Tongue (tissue), 2 donors: ENCODE results near the gene SHISA6. TPM values are rescaled to one million over a fixed set of nuclear protein-coding genes. Genes with fewer than 3 reads are reported as not detected.
"Not testable (repeated sequence)": the region's sequence is repeated elsewhere in the genome, so short reads cannot be mapped to it uniquely, and the experiment has no call there.

Source experiments
- DNase-seq: peaks from one replicate; pipeline ENCODE4 v3.0.0-alpha.2; 2015
- total RNA-seq: library from RNA; depleted of rRNA; stranded (reverse); fragments of >200 nt; gene quantifications from one replicate; pipeline ENCODE4 v1.2.3, GENCODE V29; 2014

SHISA6 gene
- total RNA-seq, 1 donor from 2014 or later, result 4.4 TPM

DNA sequence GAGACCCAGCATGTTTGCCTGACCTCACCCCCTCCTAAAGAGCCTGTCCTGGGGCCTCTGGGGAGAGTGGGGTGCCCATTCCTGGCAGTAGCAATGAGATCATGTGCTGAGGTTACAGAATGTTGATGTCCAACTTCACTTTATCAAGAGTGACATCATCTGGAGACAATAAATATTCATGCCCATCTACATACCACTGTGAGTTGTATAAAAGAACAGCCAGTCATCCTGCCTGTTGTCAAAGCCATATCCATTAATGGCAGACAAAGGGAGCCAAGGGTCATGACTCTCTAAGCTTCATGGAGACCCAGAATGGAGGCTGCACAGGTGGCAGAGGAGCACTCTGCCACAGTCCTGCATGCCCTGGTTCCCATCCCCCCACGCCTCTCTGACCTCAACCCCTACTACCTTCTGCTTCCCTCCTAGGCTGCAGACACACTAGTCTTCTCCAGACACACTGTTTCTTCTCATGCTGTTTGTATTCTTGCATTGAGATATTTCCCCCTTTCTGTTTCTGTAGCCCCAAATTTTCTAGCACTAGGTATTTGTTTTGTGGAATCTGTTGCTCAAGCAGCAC is 27.1 kb downstream of the SHISA6 start:
- DNase-seq, result no peak

DNA sequence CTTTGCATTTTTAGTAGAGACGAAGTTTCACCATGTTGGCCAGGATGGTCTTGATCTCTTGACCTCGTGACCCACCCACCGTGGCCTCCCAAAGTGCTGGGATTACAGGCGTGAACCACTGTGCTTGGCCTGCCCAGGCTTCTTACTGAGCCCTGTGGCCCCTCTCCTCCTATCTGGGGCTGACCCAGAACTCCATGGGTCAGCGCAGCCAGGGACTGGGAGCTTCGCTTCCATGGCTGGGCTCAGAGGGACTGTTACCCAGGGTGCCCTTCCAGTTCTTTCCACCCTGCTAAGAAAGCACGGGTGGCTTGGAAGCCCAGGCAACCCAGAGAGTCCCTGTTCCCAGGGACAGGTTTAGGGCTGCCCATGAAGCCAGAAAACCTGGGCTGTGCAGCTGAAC is 28.2 kb downstream of the SHISA6 start:
- no peak for DNase-seq

DNA sequence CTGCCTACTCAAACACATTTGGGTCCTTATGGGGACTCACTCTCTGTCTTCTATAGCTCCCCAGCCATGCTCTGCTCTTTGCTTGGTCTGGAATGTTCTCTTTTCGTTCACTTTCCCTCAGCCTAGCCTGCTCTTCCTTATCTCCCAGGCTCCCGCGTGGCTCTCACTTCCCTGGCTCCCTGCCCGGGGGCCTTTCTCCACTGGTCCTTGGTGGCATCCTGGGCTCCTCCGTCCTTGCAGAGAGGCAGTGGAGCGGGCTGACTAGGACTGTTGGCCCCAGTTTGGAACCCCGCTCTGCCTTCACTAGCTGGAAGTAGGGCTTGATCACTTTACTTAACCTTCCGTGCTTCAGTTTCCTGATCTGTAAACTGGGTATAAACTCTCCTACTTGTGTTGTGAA is 31.2 kb downstream of the SHISA6 start:
- no peak for DNase-seq

DNA sequence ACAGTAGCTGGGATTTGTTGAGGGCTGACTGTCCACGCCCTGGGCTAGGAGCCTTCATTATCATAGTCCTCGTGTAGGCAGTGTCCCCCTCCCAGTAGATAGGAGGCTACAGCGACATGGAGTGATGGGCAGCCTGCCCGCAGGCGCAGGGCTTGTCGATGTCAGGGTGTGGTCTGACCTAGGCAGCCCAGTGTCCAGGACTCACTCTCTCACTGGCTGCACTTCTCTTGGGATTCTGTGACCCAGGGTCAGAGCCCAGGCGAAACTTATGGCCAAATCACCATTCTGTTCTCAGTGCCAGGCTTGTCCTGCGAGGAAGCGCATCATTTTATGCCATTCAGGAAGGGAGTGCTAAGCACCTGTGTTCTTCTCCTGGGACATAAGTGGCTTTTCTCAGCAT is 32.6 kb downstream of the SHISA6 start:
- DNase-seq, result no peak

DNA sequence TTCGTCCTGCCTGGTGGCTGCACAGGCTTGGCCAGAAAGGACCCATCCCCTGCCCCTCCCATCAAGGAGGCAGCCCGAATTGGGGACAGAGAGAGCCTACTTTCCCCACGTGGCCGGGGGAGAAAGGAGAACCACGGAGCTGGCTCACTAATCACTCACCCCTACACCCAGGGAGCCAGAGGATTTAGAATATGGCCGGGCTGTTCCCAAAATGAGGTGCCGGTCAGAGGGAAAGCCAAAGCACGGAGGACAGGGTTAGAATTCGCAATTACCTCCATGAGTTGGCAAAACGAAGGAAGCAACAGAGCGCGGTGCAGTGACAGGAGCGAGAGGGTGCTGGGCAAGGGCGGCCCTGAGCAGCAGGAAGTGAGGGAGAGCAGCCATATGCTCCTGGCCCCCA is 33.1 kb downstream of the SHISA6 start:
- DNase-seq, result no peak

DNA sequence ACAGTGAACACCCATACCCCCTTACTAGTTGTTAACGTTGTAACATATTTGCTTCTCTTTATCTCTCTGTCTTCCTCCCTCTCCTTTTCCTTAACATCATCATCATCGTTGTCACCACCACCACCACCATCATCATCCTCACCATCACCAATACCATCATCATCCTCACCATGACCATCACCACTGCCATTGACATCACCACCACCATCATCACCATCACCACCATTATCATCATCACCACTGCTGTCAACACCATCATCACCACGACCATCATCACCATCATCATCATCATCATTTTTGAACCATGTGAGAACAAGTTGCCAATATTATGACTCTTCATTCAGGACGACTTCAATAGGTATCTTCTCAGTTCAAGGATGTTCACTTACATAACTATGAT is 35.5 kb downstream of the SHISA6 start:
- DNase-seq, result no peak

DNA sequence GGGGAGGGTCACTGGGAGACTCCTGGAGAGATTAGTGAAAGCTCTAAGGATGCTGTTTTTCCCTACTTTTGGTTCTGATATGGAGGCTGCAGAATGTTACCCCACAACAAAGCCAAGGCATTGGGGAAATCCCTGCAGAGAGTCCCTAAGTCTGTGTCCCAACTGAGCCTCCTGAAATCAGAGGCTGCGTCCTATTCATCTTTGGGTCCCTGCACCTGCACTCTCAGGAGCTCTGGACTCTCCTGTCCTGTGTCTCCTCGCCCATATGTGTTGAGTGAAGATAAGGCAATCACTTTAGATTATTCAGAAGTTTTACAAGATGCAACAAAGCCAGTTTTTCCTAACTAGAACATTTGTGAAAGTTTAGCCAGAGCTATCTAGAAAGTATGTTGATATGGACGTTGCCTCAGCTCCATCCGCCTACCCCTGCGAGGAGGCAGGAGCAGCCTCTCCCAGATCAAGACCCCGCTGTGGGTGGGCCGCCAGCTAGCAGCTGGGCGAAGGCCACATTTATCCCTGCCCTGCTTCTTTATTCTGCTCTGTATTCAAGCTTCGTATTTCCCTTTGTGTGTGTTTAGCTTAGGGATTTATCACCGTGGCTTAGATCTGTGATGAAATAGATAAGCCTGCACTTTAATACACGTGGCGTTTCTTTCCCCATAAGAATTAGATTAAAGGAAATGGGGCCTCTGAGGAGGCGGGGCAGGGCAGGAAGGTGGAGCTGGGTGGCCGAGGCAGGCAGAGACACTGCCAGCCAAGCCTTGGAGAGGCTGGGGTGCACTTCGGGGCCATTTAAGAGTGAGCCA is 37.4 kb downstream of the SHISA6 start:
- peak; percentile 22 for DNase-seq

DNA sequence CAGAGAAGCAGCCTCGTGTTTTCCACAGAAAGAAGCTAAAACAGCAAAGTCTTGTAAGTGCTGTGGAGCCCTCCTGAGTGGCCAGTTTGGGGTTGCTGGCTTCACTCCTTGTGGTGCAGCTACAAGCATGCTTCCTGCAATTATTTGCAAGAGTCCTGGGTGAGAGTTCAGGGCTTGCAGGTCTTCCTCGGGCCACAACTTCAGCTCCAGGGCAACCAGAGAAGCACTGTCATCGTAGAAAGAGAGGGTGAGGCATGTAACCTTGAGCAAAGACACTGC is 37.9 kb downstream of the SHISA6 start:
- DNase-seq, result no peak

DNA sequence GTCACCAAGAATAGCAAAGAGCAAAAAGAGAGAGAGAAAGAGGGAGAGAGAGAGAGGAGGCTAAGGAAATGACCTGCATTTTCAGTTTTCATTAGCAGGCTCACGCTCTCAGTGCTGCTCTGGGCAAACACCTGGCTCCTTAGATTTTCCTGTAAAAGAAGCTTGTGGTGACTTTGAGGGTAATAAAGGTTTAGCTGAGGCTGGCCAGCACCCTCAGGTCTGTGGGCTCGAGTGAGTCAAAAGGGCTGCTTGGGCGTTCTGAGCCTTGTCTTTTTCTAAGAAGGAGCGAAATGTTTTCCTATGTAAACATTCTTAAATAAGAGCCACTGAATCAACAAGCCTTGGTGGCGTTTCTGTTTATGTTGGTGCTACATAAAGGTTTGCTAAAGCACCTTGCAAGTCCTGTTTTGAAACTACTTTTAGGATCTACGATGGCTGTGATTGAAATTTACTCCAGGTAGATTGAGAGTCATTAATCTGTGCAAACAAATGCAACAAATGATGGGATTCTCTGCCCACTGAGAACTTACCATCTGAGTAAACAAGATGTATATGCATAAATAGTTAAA is 38.8 kb downstream of the SHISA6 start:
- DNase-seq, result peak; percentile 20

DNA sequence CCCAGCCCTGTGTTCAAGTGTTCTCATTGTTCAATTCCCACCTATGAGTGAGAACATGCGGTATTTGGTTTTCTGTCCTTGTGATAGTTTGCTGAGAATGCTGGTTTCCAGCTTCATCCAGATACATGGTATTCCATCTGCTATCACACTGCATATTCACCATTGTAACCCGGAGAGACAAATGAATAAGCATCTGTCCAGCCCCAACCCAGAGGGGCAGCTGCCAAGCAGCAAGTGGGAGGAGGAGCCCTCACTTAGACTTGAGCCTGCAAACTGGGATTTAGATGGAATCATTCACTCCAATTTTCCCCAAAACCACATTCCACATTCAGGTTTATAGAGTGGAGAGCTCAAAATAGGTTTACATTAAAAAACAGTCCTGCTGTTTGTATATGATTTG is 41.6 kb downstream of the SHISA6 start:
- no peak for DNase-seq

DNA sequence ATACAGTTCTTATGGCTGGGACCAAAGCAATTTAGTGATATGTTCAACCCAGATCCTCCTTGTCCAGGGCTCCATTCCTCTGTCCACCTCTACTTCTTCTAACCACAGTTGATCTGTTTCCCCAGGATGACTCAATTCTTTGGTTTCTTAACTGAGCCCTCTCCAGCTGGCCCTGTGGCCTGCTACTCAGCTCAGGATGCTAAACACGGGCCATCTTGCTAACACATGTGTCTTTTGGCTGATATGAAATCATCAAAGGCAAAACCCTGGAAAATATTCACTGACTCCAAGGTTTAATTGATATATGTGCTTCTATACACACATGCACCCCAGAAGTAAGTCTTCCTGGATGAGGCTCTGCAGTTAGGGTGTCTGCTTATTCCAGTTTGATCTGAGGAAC is 43.8 kb downstream of the SHISA6 start:
- DNase-seq, result no peak

DNA sequence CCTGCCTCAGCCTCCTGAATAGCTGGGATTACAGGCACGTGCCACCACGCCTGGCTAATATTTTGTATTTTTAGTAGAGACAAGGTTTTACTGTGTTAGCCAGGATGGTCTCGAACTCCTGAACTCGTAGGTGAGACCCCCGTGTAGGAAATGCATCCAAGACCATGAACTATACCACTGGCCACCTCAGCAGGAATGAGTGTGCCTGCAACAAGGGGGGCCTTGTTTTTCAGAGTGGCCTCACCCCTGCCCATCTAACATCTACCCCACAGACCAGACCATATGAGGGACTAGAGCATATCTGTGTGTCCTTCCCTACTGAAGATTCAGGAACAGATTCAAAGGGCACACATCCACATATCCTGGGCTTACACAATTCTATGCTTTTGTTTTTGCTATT is 44.9 kb downstream of the SHISA6 start:
- DNase-seq, result no peak

DNA sequence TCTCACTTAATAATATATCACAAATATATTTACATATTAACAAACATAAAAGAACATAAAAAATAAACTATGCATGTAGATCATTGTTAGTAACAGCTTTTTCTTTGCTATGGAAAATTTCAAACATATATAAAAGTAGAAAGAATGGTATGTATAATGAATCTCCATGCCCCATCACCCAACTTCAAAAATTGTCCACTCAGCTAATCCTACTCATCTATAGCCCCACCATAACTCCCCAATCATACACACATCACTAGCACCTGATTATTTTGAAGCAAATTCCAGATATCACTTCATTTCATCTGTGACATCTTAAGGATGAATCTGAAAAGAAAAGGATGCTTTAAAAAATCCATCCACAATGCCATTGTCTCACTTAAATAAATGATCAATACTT is 46.8 kb downstream of the SHISA6 start:
- no peak for DNase-seq

DNA sequence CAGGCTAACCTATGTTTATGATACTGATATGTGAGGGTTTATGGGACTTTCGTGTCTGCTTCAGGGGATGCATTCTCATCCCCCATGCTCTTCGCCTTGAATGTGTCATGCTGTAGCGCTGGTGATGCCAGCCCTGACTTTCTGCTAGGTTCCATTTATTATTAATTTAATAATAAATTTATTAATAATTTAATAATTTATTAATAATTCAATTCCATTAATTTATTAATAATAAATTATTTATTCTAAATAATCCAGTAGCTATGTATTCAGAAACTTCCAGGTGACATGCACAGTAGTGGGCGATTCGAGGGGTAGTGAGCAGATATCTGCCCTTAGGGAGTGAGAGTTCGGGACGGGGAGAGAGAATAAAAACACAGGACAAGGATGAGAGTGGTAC is 49.8 kb downstream of the SHISA6 start:
- no peak for DNase-seq

DNA sequence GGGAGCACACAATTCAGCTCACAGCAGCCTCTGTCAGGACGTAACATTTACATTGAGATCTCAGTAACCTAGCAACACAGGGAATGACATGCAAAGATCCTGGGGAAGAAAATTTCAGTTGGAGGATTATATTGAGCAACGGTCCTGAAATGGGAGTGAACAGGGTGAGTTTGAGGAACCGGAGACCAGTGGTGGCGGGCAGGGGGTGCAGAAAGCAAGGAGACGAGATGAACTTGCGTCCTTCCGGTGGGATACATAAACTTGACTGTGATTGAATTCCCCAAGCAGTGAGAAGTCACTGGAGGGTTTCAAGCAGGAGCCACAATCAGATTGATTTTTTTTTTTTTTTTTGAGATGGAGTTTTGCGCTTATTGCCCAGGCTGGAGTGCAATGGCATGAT is 51.5 kb downstream of the SHISA6 start:
- DNase-seq, result no peak

DNA sequence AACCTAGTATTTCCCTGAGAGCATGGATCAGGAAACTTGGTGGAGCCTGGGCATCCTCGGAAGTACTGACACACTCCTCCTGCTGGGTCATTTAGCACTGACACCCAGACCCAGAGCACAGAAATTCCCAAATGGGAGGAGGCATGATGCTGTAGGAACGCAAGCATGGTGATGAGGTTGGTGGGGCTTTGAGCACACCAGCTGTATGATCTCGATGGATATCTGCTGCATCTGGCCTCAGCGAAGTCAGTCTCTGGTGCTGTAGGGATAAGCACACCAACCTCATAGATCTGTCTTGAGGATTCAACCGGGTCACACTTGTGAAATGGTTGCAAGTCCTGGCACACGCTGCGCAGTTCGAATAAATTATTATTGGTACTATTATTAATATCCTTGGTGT is 52.5 kb downstream of the SHISA6 start:
- no peak for DNase-seq

DNA sequence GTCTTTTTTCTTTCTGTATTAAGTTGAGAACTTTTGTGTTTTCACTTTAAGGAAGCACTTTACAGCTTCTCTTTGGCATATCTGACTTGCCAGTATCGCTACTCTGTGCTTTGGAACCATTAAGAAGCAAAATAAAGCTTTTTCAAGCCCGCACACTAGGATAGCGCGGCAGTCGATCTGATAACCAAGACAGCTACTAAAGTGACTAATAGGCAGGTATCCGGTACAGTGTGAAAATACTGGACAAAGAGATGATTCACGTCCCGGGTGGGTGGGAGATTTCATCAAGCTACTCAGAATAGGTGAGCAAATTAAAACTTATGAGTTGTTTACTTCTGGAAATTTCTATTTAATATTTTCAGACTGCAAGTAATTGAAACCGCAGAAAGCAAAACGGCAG is 53.8 kb downstream of the SHISA6 start:
- no peak for DNase-seq

DNA sequence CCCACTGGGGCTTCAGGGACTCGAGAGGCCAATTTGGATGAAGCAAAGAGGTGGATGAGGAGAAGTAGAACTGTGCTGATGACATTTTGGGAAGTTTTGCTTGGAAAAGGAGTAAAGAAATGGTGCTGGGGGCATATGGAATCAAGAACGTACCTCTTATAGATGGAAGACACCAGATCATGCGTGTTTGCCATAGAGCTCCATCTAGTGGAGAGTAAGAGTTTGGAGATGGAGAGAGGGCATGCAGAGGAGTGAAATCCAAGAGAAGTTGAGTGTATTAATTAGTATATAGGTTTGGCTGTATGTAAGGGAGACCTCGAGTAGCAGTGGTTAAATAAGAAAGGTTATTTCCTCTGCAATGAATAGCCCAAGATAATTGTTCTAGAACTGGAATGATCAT is 56.0 kb downstream of the SHISA6 start:
- peak; percentile 15 for DNase-seq

DNA sequence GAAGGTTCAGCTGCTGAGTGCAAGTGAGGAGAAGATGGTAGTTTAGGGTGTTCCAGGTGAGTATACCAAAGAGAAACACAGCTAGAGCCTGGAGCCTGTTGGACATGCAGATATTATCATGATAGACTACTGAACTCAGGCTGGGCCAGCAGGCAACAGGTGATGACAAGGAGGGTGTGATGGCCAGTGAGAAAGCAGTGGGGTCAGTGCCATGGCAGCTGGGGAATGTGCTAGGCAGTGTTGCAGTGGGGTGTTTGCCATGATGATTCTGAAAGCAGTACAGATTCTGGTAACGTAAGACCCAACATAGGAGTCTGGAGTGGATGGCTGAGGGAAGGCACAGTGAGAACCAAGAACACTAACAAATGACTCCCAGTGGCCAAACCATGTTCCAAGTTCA is 57.4 kb downstream of the SHISA6 start:
- no peak for DNase-seq

DNA sequence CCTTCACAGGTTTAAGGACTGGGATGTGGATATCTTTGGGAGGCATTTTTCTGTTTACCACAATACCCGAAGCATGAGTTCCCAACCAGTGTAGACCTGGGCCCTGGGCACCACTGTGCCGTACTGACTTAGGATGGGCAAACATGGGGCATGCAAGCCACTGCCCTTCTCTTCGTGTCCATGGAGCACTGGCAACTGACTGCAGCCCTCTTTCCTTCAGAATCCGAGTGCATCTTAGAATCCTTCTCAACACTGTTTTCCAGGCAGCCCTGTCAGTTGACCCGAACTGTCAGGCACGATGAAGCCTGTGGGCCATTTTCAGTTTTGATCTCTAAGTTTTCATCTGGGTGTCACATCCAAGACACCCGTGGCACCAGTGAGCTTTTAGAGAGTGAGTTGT is 59.2 kb downstream of the SHISA6 start:
- no peak for DNase-seq

DNA sequence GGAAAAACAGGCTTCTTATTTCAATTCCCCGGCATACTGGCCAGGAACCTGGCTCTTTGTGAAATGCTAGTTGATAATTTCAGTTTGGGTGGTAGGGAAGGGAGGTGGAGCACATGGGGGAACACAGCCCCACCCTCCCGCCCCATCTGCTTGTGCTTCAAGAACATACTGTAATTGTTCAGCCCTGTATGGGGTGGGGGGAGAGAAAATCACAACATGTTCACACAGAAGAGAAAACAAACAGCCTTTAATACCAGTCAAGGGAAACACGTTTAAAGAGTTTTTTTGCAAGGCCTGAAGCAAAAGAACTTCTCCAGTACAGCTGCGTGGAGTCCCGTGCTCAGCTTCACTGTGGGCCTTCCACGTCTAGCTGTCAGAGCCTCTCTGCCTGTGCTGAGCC is 59.7 kb downstream of the SHISA6 start:
- no peak for DNase-seq

DNA sequence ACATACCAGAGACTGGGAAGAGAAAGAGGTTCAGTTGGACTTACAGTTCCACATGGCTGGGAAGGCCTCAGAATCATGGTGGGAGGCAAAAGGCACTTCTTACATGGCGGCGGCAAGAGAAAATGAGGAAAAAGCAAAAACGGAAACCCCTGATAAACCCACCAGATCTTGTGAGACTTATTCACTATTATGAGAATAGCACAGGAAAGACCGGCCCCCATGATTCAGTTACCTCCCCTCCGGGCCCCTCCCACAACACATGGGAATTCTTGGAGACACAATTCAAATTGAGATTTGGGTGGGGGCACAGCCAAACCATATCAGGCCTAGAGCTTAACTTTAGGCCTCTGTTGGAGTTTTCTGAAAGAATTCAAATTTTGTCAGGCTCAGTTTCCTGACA is 60.9 kb downstream of the SHISA6 start:
- DNase-seq, result not testable (repeated sequence)

DNA sequence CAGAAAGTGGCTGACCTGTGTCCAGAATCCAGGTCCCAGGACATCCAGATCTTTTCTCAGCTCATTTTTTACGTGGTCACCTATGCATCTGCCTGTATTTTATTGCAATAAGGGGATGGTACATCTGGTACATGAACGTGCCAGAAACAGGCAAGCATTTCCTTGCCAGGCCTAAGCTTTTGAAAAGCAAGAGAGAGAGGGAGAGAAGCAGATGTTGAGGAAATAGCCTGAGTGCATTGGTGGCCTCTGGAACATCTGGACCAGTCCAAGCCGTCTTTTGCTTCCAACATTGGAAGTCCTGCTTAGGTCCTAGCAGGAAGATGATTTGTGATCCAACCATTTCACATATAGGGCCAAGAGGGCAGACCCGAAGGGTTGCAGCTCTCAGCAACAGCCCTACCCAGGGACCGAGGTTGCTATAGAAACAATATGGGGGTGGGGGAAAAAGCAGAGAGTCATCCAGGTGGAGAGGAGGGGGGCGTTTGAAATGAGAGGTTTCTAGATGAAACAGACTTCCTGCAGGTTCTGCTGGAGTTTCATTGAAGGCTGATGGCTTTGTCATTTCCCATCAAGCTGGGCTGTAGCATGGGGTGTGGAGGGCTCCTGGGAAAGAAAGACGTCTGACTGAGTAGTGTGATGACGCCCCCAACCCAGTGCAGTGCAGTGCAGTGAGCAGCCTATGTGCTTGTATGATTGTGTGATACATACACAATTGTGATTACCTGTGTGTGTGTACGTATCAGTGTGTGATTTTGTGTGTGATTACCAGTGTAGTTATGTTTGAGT is 61.6 kb downstream of the SHISA6 start:
- DNase-seq, result peak; percentile 71
